NCI-H1436 treated with DMSO at 0.1 percent for 48 hours (cell line): ENCODE measurements around the gene CAMK4.

Source experiments
- DNase-seq: peaks from one replicate; lab custom pipeline; 2025; lab: John Stamatoyannopoulos, UW

The CAMK4 gene

GRCh38 chr5:111223787-111224560 is at the start of gene CAMK4:
TSS of gene CAMK4 (plus strand) at chr5:111224384. CDS start at chr5:111224484, 100 bp downstream.
- DNase-seq = peak; percentile 45

DNA sequence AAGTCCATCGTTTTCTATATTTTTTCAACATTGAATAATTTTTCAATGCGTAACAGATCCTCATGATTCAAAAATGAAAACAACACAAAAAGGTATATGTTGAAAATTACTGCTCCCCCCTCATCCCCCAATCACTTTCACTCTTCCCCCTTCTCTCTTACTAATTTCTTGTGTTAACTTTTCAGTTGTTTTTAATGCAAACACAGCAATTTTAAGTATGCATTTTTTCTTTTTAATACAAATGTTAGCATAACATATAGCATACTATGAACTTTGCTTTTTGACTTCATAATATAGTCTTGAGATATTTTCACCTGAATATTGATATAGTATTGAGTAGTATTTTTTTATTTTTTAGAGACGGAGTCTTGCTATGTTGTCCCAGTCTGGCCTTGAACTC is 41.1 kb upstream of the CAMK4 start:
- DNase-seq = no peak

DNA sequence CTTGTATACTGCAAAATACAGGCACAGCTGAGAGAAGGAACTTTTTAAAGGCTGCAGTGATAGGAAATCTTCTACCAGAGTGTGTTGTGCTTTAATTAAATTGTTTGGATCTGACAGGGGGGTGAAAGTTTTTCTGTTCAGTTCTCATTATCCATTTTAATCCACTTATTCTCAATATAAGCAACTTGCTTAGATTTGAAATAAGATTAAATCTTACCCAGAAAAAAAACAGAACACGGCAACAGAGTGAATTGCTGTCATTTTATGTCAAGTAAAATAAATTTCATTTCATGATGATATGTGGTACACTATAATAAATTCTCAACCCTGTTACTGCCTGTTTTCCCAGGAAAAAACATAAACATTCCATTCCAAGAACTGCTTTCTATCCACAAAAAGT is 37.1 kb upstream of the CAMK4 start:
- no peak for DNase-seq

GRCh38 chr5:111194053-111194452 is 30.1 kb upstream of the CAMK4 start:
- DNase-seq = no peak

DNA sequence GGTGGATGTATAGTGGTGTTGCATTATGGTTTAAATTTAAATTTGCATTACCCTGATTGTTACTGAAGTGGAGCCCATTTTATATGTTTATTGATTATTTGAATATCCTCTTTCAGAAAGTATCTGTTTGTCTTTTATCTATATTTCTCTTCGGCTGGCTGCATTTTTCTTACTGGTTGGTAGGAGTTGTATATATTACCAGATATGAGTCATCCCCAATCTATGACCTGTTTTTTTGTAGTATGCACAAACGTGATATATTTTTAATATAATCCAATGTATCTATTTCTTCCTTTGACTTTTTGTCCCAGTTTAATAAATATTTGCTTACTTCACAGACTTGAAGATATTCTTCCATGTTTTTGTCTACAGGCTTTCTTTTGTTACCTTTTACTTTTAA is 29.3 kb upstream of the CAMK4 start:
- no peak for DNase-seq

DNA sequence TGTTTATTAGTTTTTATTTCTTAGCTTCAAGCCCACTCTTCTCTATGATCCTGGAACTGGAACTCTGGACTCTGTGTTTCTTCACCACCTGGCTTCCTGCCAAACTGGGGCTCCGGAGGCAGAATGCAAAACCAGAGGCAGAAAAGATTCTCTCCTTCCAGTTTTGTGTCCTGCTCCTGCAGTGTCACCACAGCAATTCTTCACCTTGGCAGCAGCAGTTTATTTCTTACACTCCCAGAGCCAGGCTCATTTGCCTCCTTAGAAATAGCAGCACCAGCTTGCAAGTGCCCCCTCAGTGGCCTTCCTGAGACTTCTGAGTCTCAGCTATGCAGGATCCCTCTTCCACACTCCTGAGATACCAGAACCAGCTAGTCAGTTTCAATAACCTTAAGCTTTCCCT is 26.7 kb upstream of the CAMK4 start:
- no peak for DNase-seq

DNA sequence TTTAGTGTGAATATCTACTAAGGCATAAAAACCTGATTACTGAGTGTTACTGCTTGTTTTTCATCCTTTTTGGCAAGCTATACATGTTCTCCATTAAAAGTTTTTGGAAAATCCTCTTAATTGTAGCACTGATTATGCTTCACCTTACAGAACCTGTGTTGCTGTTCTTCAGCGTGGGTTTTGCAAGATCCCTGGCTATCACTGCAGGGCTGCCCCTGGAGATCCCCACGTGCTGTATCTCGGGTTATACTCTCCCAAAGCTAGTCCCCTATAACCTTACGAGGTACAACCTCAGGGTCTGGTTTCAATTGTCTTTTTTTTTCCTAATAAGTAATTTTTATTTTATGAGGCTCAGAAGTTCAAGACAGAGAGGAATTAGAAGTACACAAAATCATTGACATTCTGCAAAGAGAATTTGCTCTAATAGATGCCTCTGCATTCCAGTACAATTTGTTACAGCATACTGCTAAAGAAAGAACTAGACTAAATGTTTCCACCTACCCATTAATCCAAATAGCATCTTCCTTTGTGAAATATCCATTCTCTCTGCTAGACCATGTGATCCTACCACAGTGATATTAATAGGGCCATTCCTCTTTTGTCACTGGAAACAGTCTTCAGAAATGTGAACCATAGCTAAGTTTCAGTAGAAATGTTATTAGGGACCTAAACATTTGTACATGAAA is 25.8 kb upstream of the CAMK4 start:
- DNase-seq = no peak

- no peak for DNase-seq
These were observed 23.4 kb upstream of the CAMK4 start for GRCh38 chr5:111200828-111201227.

DNA sequence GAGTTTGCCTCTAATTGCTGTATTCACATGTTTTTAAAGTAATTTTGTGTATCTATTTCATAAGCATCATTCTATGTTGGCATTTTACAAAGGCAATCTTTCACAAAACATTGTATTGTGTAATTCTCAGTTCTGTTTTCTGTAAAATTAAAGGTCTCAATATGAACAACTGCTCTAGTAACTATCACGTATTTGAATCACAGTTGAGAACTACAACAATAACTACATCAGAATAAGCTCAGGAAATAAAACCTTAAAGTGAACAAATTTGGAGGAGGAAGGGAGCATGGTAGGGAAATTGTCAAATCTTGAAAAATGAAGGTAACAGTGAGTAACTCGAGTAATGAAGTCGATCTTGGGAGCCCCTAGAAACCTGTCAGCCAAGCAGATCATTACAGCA is 22.5 kb upstream of the CAMK4 start:
- no peak for DNase-seq

DNA sequence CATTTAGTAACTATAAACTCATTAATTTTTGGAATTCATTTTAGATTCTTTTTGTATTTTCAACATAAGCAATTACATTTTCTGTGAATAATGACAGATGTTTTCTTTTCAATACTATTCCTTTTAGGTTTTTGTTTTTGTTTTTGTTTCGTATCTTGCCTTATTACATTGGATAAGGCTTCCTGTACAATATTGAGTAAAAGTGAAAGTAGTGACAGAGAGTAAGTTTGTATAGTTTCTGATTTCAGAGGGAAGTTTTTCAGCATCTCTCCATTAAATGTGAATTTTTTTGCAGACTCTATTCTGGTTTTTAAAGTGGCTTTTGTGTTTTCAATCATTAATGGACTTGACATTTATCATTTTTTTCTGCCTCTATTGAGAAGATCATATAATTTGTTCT is 12.8 kb upstream of the CAMK4 start:
- DNase-seq = no peak

- DNase-seq = no peak
These were observed 10.0 kb upstream of the CAMK4 start for GRCh38 chr5:111214052-111214742.

- DNase-seq = no peak
These were observed 8.2 kb upstream of the CAMK4 start for GRCh38 chr5:111215971-111216370.

- no peak for DNase-seq
These were observed 3.0 kb upstream of the CAMK4 start for GRCh38 chr5:111221139-111221538.

DNA sequence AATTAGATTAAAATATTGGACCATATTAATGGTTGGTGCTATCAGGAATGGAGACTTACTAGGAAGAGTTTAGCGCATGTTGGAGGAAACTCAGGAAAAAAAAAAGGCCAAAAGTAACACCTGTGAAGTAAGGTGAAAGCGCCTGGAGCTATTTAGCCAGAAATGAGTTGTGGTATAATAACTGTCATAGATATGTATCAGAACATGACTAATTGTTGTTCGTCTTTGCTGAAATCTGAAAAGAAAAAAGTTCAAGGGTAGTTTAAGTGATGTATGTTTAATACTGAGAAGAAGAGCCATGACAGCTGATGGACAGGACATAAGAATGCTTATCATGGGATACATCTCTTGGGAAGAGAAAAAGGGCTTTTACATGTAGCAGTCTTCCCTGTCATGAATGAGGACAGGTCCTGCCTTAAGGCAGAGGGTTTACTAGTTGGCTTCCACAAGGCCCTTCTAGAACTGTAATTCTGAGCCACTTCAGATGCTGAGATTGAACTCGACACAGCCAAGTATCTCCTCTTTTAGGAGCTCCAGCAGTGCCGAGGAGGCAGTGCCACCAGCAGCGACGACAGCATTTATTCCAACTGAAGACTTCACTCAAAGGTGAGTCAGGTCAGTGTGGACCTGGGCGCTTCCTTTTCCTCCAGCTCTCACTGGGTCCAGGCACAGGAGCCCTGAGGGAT is 940 bp upstream of the CAMK4 start:
- DNase-seq = no peak

DNA sequence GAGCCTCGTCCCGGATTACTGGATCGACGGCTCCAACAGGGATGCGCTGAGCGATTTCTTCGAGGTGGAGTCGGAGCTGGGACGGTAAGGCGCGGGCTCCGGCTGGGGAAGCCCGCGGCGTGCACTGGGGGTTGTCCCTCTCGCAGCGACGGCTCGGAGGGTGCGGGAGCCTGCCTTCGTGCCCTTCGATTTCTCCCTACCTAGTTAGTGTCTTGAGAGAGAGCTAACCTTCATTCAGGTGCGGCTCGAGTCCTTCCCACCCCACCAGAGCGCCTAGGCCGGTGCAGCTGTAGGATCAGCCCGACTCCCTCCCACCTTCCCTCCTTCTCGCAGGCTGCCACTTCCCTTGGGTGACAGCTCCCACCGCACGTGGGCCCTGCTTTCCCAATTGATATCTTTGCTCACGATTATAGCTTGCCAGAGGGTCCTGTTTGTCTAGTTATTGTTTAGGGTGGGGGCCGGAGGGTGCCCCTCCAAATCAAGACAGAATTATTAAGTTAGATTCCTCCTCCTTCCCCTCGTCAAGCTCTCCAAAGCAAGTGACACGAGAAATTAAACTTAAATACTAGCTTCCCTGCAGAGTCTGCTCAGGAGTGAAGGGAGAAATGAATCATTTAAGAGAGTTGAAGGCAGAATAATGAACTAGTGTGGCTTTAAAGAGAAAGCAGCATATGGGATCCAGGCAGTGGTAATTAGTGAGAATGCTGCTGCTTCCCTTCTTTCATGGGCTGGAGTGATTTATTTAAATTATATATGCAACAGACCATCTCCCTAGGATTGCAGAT is 569 bp downstream of the CAMK4 start:
- no peak for DNase-seq

GRCh38 chr5:111225926-111226325 is 1.7 kb downstream of the CAMK4 start:
- no peak for DNase-seq

DNA sequence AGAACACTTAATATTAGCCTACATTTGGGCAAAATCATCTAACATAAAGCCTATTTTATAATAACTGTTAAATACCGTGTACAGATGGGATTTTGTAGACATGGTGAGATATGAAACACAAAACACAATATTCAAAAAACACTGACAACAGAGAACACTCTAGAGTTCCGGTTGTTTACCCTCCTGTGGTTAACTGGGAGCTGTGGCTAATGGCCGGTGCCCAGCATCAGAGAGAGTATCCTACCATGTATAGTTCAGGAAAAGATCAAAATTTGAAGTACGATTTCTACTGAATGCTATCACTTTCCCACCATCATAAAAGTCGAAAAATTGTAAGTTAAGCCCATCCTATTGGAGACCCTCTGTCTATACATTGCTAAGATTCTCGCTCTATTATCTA is 2.4 kb downstream of the CAMK4 start:
- no peak for DNase-seq

DNA sequence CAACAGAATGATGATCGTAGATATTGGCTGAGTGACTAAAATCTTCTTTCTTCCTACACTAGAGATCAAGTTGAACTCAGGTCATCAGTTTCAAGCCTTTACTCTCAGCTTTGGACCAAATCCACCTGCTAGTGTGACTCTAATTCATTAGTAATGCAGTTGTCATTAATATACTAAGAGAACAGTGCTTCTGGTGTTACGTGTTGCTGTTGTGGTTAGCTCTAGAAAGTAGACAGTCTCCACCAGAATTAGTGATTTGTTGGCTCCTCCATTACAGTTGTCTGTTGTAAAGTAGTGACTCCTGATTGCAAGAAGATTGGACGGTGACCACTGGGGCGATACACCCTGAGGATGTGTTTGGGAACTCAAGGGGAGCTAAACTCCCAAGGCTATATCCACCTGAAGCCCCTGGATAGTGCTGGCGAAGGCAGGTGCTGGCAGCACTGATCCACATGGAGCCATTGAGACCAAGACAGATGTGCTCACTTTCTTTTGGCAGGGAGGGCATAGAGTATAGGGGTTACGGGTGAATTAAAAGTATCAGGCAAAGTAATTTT is 3.1 kb downstream of the CAMK4 start:
- no peak for DNase-seq

DNA sequence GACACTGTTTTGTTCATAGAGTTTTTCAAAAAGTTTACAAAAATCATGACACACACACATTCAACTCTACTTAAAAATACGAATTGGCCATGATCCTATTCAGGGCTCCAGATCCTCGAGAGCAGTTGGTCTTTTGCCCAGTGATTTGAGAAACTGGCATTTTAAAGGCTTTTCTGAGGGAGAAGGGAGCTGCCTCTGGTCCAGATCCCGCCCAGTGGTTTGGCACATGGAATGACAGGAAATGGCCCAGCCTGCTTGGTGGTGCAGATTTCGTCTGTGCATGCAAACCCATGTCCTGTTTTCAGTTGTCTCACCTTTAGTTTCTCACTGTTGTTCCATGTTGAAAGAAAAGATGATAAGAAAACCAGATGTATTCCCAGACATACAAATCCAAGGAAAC is 3.6 kb downstream of the CAMK4 start:
- DNase-seq = no peak

- no peak for DNase-seq
These were observed 4.5 kb downstream of the CAMK4 start for GRCh38 chr5:111228520-111229220.
